H1 (cell line): ENCODE results near the gene GPR39. TPM values are rescaled to one million over a fixed set of nuclear protein-coding genes. Genes with fewer than 3 reads are reported as not detected.

Experiments used
- CTCF ChIA-PET: fragments of 300-600 bp; sonication (Branson Sonifier 250); formaldehyde crosslinking; loops from one replicate; lab custom pipeline; 2021; ENCODE audit not compliant: partially characterized antibody; lab: Charles Lee
- POLR2A ChIA-PET: fragments of 300-600 bp; sonication (Branson Sonifier 250); formaldehyde crosslinking; loops from one replicate; lab custom pipeline; 2021; ENCODE audit warnings: inconsistent platforms; ENCODE audit not compliant: partially characterized antibody; lab: Charles Lee
- DNase-seq, 2 experiments: peaks; one replicate each; pipeline versions ENCODE4 v3.0.0 to v3.0.0-alpha.2; 2010 to 2022; ENCODE audit warnings: low spot score in 2 of 2, low read depth in 1 of 2, mixed read lengths in 1 of 2
- FAIRE-seq: peaks from 2 replicates; lab custom pipeline; 2011; peaks lifted over from hg19 to GRCh38; lab: Jason Lieb, UNC
- H2AFZ ChIP-seq: 2 replicates; pipeline ENCODE4 v1.8.1; 2012; ENCODE audit warnings: low read length, inconsistent platforms
- H2AK5ac ChIP-seq: 2 replicates; pipeline ENCODE4 v1.6.1; 2013; ENCODE audit warnings: low read depth, low read length
- H2BK120ac ChIP-seq: replicated peaks from 2 replicates; pipeline ENCODE3; 2013; ENCODE audit warnings: low read depth, low read length, inconsistent platforms
- H2BK12ac ChIP-seq: 2 replicates; pipeline ENCODE4 v1.6.1; 2013; ENCODE audit warnings: low read depth, low read length
- H2BK15ac ChIP-seq: 2 replicates; pipeline ENCODE4 v1.6.1; 2013; ENCODE audit warnings: low read length
- H2BK20ac ChIP-seq: 2 replicates; pipeline ENCODE4 v1.6.1; 2013; ENCODE audit warnings: low read length
- H2BK5ac ChIP-seq: 2 replicates; pipeline ENCODE4 v1.6.1; 2013; ENCODE audit warnings: low read depth, low read length
- H3K14ac ChIP-seq: 2 replicates; pipeline ENCODE4 v1.6.1; 2013; ENCODE audit warnings: inconsistent platforms; ENCODE audit not compliant: insufficient read length
- H3K18ac ChIP-seq: 2 replicates; pipeline ENCODE4 v1.6.1; 2013; ENCODE audit warnings: low read length; ENCODE audit errors: extremely low read depth
- H3K23ac ChIP-seq: 2 replicates; pipeline ENCODE4 v1.6.1; 2013; ENCODE audit warnings: inconsistent platforms; ENCODE audit not compliant: insufficient read length
- H3K23me2 ChIP-seq: 2 replicates; pipeline ENCODE4 v1.6.1; 2013; ENCODE audit warnings: low read depth, low read length
- H3K27ac ChIP-seq: 2 replicates; pipeline ENCODE4 v1.6.1; 2011; ENCODE audit warnings: low read depth, low read length, inconsistent platforms
- H3K27me3 ChIP-seq, 4 experiments: replicated peaks in 1 of 4; 1 replicate in 1 of 4; 2 replicates in 3 of 4; pipeline versions ENCODE4 v1.6.1 to v1.8.1; 2011 to 2013; ENCODE audit warnings: low read length in 3 of 4, mild to moderate bottlenecking in 3 of 4, inconsistent platforms in 2 of 4, mixed read lengths in 2 of 4, moderate library complexity in 1 of 4; ENCODE audit not compliant: control insufficient read depth in 3 of 4, insufficient read depth in 3 of 4; ENCODE audit errors: extremely low read depth in 1 of 4
- H3K36me3 ChIP-seq, 4 experiments: 2 replicates each; pipeline versions ENCODE4 v1.6.1 to v1.8.1; 2011 to 2013; ENCODE audit warnings: mild to moderate bottlenecking in 4 of 4, low read length in 3 of 4, moderate library complexity in 2 of 4, control low read depth in 1 of 4, inconsistent platforms in 1 of 4; ENCODE audit not compliant: insufficient read depth in 4 of 4, control insufficient read depth in 2 of 4
- H3K4ac ChIP-seq: replicated peaks from 2 replicates; pipeline ENCODE3; 2013; ENCODE audit warnings: low read length, low read depth, mixed read lengths, inconsistent platforms; ENCODE audit not compliant: insufficient read length
- H3K4me1 ChIP-seq, 4 experiments: replicated peaks in 1 of 4; 1 replicate in 1 of 4; 2 replicates in 3 of 4; pipeline versions ENCODE4 v1.6.1 to v1.8.1; 2011 to 2013; ENCODE audit warnings: low read length in 3 of 4, inconsistent platforms in 2 of 4, mixed read lengths in 1 of 4; ENCODE audit not compliant: insufficient read depth in 4 of 4, control insufficient read depth in 3 of 4
- H3K4me2 ChIP-seq, 2 experiments: 2 replicates each; pipeline versions ENCODE4 v1.6.1 to v1.8.1; 2011 to 2013; ENCODE audit warnings: low read depth in 2 of 2, low read length in 2 of 2, control low read depth in 1 of 2, inconsistent platforms in 1 of 2, mild to moderate bottlenecking in 1 of 2; ENCODE audit not compliant: insufficient read depth in 1 of 2
- H3K4me3 ChIP-seq, 4 experiments: fragments of 200-600, 300-600 bp in 1 of 4; sonication (generic), shearing (Covaris generic), sonication (Bioruptor Twin) in 1 of 4; 2 replicates each; pipeline versions ENCODE4 v1.5.1 to v1.8.1; 2011 to 2016; ENCODE audit warnings: low read length in 4 of 4, low read depth in 3 of 4, control low read depth in 2 of 4, inconsistent platforms in 2 of 4, mild to moderate bottlenecking in 2 of 4, mixed read lengths in 1 of 4, moderate library complexity in 1 of 4; ENCODE audit not compliant: insufficient read depth in 2 of 4; ENCODE audit errors: extremely low read depth in 1 of 4
- H3K56ac ChIP-seq: replicated peaks from 2 replicates; pipeline ENCODE3; 2013; ENCODE audit warnings: low read depth, mild to moderate bottlenecking, mixed read lengths, low read length, inconsistent platforms; ENCODE audit not compliant: insufficient read length
- H3K79me1 ChIP-seq: 2 replicates; pipeline ENCODE4 v1.6.1; 2013; ENCODE audit warnings: low read depth, low read length, control low read depth
- H3K79me2 ChIP-seq, 2 experiments: 2 replicates each; pipeline versions ENCODE4 v1.6.1 to v1.8.1; 2012 to 2013; ENCODE audit warnings: low read length in 2 of 2, mild to moderate bottlenecking in 2 of 2, inconsistent platforms in 1 of 2; ENCODE audit not compliant: insufficient read depth in 2 of 2, control insufficient read depth in 1 of 2
- H3K9ac ChIP-seq, 4 experiments: replicated peaks in 1 of 4; 1 replicate in 1 of 4; 2 replicates in 3 of 4; pipeline versions ENCODE4 v1.6.1 to v1.8.1; 2011 to 2013; ENCODE audit warnings: low read depth in 3 of 4, low read length in 3 of 4, control low read depth in 2 of 4, mild to moderate bottlenecking in 2 of 4, moderate library complexity in 2 of 4, inconsistent platforms in 1 of 4; ENCODE audit errors: extremely low read depth in 1 of 4
- H3K9me3 ChIP-seq, 2 experiments: 2 replicates each; pipeline versions ENCODE4 v1.6.1 to v1.8.1; 2012 to 2013; ENCODE audit warnings: mild to moderate bottlenecking in 2 of 2, moderate library complexity in 2 of 2, control low read depth in 1 of 2, inconsistent platforms in 1 of 2, low read depth in 1 of 2, low read length in 1 of 2, mixed read lengths in 1 of 2; ENCODE audit not compliant: insufficient read depth in 2 of 2
- H4K20me1 ChIP-seq, 2 experiments: replicated peaks in 1 of 2; 2 replicates each; pipeline versions ENCODE3 to v1.8.1; 2011 to 2013; ENCODE audit warnings: inconsistent platforms in 2 of 2, low read length in 2 of 2, mild to moderate bottlenecking in 1 of 2; ENCODE audit not compliant: insufficient read depth in 2 of 2, control insufficient read depth in 1 of 2
- H4K5ac ChIP-seq: 2 replicates; pipeline ENCODE4 v1.6.1; 2013; ENCODE audit warnings: low read length, low read depth, mixed read lengths, inconsistent platforms; ENCODE audit not compliant: insufficient read length
- H4K8ac ChIP-seq: 2 replicates; pipeline ENCODE4 v1.8.0; 2013; ENCODE audit warnings: mild to moderate bottlenecking, moderate library complexity, low read length, inconsistent platforms; ENCODE audit not compliant: insufficient read depth; ENCODE audit errors: extremely low read depth
- H4K91ac ChIP-seq: replicated peaks from 2 replicates; pipeline ENCODE3; 2013; ENCODE audit warnings: low read length, mixed read lengths, inconsistent platforms; ENCODE audit not compliant: insufficient read length
- CHD1 ChIP-seq: IDR thresholded peaks from 2 replicates; pipeline ENCODE4 v1.6.1; 2012; ENCODE audit warnings: low read depth, low read length, improper control_type of control experiment
- KDM5A ChIP-seq: fragments of 200-600 bp; IDR thresholded peaks from 2 replicates; pipeline ENCODE4 v1.7.1; 2012; ENCODE audit warnings: mild to moderate bottlenecking, low read length, inconsistent platforms, mixed read lengths
- SP4 ChIP-seq: IDR thresholded peaks from 2 replicates; pipeline ENCODE4 v1.6.1; 2012; ENCODE audit warnings: low read length, inconsistent platforms
- SUZ12 ChIP-seq: fragments of 200-600 bp; sonication (generic); IDR thresholded peaks from 2 replicates; pipeline ENCODE4 v1.6.1; 2012; ENCODE audit warnings: mild to moderate bottlenecking, inconsistent platforms, low read length, moderate library complexity, mixed read lengths
- TBP ChIP-seq: IDR thresholded peaks from 2 replicates; pipeline ENCODE4 v1.6.1; 2011; ENCODE audit warnings: low read depth, low read length, improper control_type of control experiment
- TCF12 ChIP-seq: IDR thresholded peaks from 2 replicates; pipeline ENCODE4 v1.6.1; 2011; ENCODE audit warnings: low read depth, mild to moderate bottlenecking, low read length
- WGBS, 2 experiments: shearing (Covaris generic) in 1 of 2; methylation state at CpG; one replicate each; pipeline versions ENCODE4 v1.1.6 to v1.1.7; 2013 to 2015; ENCODE audit warnings: low lambda C conversion rate in 2 of 2, mixed read lengths in 2 of 2, inconsistent platforms in 1 of 2, low coverage in 1 of 2, missing lambda C conversion rate in 1 of 2; ENCODE audit not compliant: insufficient replicate concordance in 2 of 2, insufficient coverage in 1 of 2, insufficient read length in 1 of 2; ENCODE audit errors: extremely low coverage in 1 of 2, missing lambda C conversion rate in 1 of 2; 5-methylcytosine and 5-hydroxymethylcytosine counted together
- polyA plus RNA-seq, 7 experiments: library from polyadenylated mRNA; depleted of rRNA in 3 of 7; stranded (reverse) in 5 of 7; unstranded in 2 of 7; fragments of >200 nt in 5 of 7; fragments of 200-250 nt in 2 of 7; gene quantifications; 1 replicate in 5 of 7; 2 replicates in 1 of 7; 4 replicates in 1 of 7; pipeline versions ENCODE4 v1.2.1 to v1.2.3, GENCODE V29; 2011 to 2013; ENCODE audit warnings: missing spikeins in 2 of 7, mixed read lengths in 2 of 7
- total RNA-seq: library from RNA; stranded (reverse); fragmentation: NEBNext Ultra II Directional; extraction: Animal tissue kit (Norgen Biotek cat#: 25700); gene quantifications from 2 replicates; pipeline ENCODE4 v1.2.1, GENCODE V29; 2021

GPR39 gene
- total and polyA plus RNA-seq, 2 of the 8 experiments (the other 6 are each of a cell fraction or from before 2014, with no cell fraction given) = 0.63 to 2.7 TPM

- DNase-seq (no peak), FAIRE-seq (no peak)
- no peak overlapping the region for H2BK20ac ChIP-seq
- H3K9me3 ChIP-seq = no peaks in the 10 kb centered on the region
- TF ChIP-seq KDM5A (no peak), CHD1 (no peak), TBP (no peak), SP4 (no peak), SUZ12 (no peak), TCF12 (no peak)
- no peak overlapping the region for H3K27ac ChIP-seq
- H3K18ac ChIP-seq = no peak overlapping the region
- H3K4me2 ChIP-seq = no peak overlapping the region
- no peak overlapping the region for H2BK5ac ChIP-seq
- H3K23me2 ChIP-seq = no peaks in the 10 kb centered on the region; the same call in 1 of the 2 replicates
- peaks cover 0 to 4% (median 0%) of the 10 kb centered on the region in 4 experiments; a peak in 2 of 7 replicates for H3K4me1 ChIP-seq
- H4K8ac ChIP-seq = no peak overlapping the region
- H2BK120ac ChIP-seq = no peak overlapping the region
- no peak overlapping the region for H3K23ac ChIP-seq
- H4K91ac ChIP-seq = no peak overlapping the region
- H3K9ac ChIP-seq = no peak overlapping the region
- H2BK12ac ChIP-seq = no peak overlapping the region
- H3K14ac ChIP-seq = no peak overlapping the region
- no peak overlapping the region for H3K4ac ChIP-seq
- H2BK15ac ChIP-seq = no peak overlapping the region
- H4K20me1 ChIP-seq = no peaks in the 10 kb centered on the region
- no peaks in the 10 kb centered on the region for H3K27me3 ChIP-seq
- 71% methylated on average over 3 of the region's 3 CpGs; no CpG with 5 or more reads in 1 of the 2 experiments for WGBS, 2 experiments
- H3K36me3 ChIP-seq = no peaks in the 10 kb centered on the region
- no peaks in the 10 kb centered on the region for H3K79me2 ChIP-seq
- ChIA-PET POLR2A (no interaction called here), CTCF (interaction anchor here (0.7 to 1.2 kb wide), 2 partner anchors 10 to 23 kb away, joined by 3 read pairs; no protein-coding TSS in a partner anchor)
- no peak overlapping the region for H2AK5ac ChIP-seq
- no peaks in the 10 kb centered on the region for H3K79me1 ChIP-seq
- no peak overlapping the region for H3K56ac ChIP-seq
- H3K4me3 ChIP-seq = no peak overlapping the region
- H4K5ac ChIP-seq = no peak overlapping the region
- no peak overlapping the region for H2AFZ ChIP-seq
Measured at GRCh38 chr2:132519566-132519965, 103.0 kb downstream of the GPR39 start.
